ACHN (cell line): ENCODE data around the gene EGR2.
"Not testable (repeated sequence)": the region's sequence is repeated elsewhere in the genome, so short reads cannot be mapped to it uniquely, and the experiment has no call there.

Experiments used
- DNase-seq: peaks from one replicate; pipeline ENCODE4 v3.0.0-alpha.2; 2015
- in situ Hi-C: cut with HindIII; loops from 2 replicates; pipeline ENCODE4 v1.10.0; 2017; ENCODE audit warnings: low sequenced_read_pairs, low pct_ligation_motif_present, low pct_unique_long_range_greater_than_20kb

The EGR2 gene

GRCh38 chr10:62804356-62805230 lies 11.6 kb downstream of the EGR2 start, which contains the start of gene ADO:
Gene ADO, plus strand, starts transcription at chr10:62804720. Its CDS starts 340 bp downstream, at chr10:62805060.
- in situ Hi-C loops, result loop anchor here (25.0 kb wide), 1 partner anchor 192 kb away; no protein-coding TSS in a partner anchor
- DNase-seq, result peak; percentile 87

GRCh38 chr10:62803724-62804355 lies 12.3 kb downstream of the EGR2 start:
- in situ Hi-C loops, result loop anchor here (25.0 kb wide), 1 partner anchor 192 kb away; no protein-coding TSS in a partner anchor
- DNase-seq, result no peak

GRCh38 chr10:62801871-62802270 lies 14.3 kb downstream of the EGR2 start:
- in situ Hi-C loops, result loop anchor here (25.0 kb wide), 1 partner anchor 190 kb away; no protein-coding TSS in a partner anchor
- DNase-seq, result no peak

GRCh38 chr10:62796896-62797295 lies 19.3 kb downstream of the EGR2 start:
- in situ Hi-C loops, result no loop called here
- no peak for DNase-seq

GRCh38 chr10:62795762-62796161 lies 20.4 kb downstream of the EGR2 start:
- in situ Hi-C loops, result no loop called here
- DNase-seq, result no peak

- no peak for DNase-seq
- in situ Hi-C loops, result no loop called here
These were observed 21.1 kb downstream of the EGR2 start for GRCh38 chr10:62795100-62795499.

- DNase-seq, result no peak
- in situ Hi-C loops, result no loop called here
These were observed 21.9 kb downstream of the EGR2 start for GRCh38 chr10:62794306-62794705.

GRCh38 chr10:62792261-62792660 lies 23.9 kb downstream of the EGR2 start:
- DNase-seq, result no peak
- in situ Hi-C loops, result no loop called here

GRCh38 chr10:62790571-62790970 lies 25.6 kb downstream of the EGR2 start:
- no peak for DNase-seq
- in situ Hi-C loops, result no loop called here

- DNase-seq, result no peak
- in situ Hi-C loops, result no loop called here
These were observed 26.1 kb downstream of the EGR2 start for GRCh38 chr10:62790019-62790555.

- DNase-seq, result no peak
- in situ Hi-C loops, result no loop called here
These were observed 27.2 kb downstream of the EGR2 start for GRCh38 chr10:62788861-62789467.

GRCh38 chr10:62788285-62788684 lies 27.9 kb downstream of the EGR2 start:
- DNase-seq, in situ Hi-C loops: not testable (repeated sequence)

GRCh38 chr10:62784537-62784936 lies 31.6 kb downstream of the EGR2 start:
- in situ Hi-C loops, DNase-seq: not testable (repeated sequence)

- in situ Hi-C loops, result no loop called here
- DNase-seq, result no peak
These were observed 36.5 kb downstream of the EGR2 start for GRCh38 chr10:62779487-62780248.

- no peak for DNase-seq
- in situ Hi-C loops, result no loop called here
These were observed 38.0 kb downstream of the EGR2 start for GRCh38 chr10:62778125-62778524.

GRCh38 chr10:62772186-62772974 lies 43.8 kb downstream of the EGR2 start:
- in situ Hi-C loops, result no loop called here
- no peak for DNase-seq

GRCh38 chr10:62769574-62770242 lies 46.5 kb downstream of the EGR2 start:
- no peak for DNase-seq
- in situ Hi-C loops, result no loop called here
